WI38 (cell line): ENCODE results near the gene IGLL1.
"Not testable (repeated sequence)": the region's sequence is repeated elsewhere in the genome, so short reads cannot be mapped to it uniquely, and the experiment has no call there.

Experiments
- H3K4me3 ChIP-seq: 2 replicates; pipeline ENCODE4 v1.5.1; 2011; ENCODE audit warnings: low read depth, mild to moderate bottlenecking, control low read depth, low read length
- TF ChIP-seq, protein P1 (sequence below): IDR thresholded peaks from 2 replicates; pipeline ENCODE4 v1.5.1; 2012; ENCODE audit warnings: low read depth, mild to moderate bottlenecking, control low read depth, low read length

Gene IGLL1

GRCh38 chr22:23598805-23599518, 18.9 kb upstream of the IGLL1 start:
- H3K4me3 ChIP-seq = no peak overlapping the region
- TF ChIP-seq, protein P1, sequence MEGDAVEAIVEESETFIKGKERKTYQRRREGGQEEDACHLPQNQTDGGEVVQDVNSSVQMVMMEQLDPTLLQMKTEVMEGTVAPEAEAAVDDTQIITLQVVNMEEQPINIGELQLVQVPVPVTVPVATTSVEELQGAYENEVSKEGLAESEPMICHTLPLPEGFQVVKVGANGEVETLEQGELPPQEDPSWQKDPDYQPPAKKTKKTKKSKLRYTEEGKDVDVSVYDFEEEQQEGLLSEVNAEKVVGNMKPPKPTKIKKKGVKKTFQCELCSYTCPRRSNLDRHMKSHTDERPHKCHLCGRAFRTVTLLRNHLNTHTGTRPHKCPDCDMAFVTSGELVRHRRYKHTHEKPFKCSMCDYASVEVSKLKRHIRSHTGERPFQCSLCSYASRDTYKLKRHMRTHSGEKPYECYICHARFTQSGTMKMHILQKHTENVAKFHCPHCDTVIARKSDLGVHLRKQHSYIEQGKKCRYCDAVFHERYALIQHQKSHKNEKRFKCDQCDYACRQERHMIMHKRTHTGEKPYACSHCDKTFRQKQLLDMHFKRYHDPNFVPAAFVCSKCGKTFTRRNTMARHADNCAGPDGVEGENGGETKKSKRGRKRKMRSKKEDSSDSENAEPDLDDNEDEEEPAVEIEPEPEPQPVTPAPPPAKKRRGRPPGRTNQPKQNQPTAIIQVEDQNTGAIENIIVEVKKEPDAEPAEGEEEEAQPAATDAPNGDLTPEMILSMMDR = no peak

DNA sequence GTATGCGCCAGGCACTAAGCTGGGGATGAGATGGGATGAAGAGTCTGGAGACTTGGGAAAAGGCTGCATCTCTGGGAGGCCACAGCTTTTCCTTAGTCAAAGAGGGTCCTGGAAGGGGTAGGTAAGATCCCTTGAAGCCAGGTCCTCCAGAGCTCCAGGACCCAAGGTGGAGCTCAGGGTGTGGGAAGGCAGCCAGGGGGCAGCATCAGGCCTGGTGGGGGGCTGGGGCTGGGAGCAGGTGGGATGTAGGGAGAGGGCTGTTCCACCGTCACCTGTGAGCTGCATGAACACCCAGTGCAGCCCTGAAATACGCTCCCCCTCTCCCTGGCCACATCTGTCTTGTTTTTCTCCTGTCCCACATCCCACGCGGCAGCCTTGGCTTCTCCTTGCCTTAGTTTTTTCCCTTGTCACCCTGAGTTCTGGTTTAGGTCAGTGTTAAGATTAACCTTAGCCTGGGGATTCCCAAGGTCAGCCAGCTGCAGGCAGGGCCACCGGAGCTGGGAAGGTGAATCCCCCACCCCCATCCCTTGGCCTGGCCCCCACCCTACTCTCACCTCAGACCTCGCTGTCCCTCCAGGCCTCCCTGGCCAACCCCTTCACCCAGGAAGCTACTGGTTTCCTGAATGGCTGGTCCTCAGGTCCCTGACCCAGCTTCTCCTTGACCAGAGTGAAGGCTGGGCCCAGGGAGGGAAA, 17.6 kb upstream of the IGLL1 start:
- not testable (repeated sequence) for H3K4me3 ChIP-seq

DNA sequence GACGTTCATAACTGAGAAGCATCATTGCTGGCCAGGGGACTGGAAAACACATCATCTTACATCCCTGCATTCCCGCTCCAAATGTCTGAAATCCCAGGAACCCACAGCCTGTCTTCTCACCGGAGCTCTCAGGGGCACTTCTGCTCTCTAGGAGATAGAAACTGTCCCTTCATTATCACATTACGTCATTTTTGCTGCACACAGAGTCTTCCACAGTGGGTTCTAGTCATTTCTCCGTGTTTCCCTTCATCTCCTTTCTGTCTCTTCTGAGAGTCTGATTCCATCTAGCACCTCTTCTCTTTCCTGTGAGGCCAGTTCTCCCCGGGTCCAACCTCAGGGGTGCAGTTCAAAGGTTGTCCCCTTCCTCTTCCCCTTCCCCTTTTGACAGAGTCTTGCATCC, 15.8 kb upstream of the IGLL1 start:
- not testable (repeated sequence) for H3K4me3 ChIP-seq

DNA sequence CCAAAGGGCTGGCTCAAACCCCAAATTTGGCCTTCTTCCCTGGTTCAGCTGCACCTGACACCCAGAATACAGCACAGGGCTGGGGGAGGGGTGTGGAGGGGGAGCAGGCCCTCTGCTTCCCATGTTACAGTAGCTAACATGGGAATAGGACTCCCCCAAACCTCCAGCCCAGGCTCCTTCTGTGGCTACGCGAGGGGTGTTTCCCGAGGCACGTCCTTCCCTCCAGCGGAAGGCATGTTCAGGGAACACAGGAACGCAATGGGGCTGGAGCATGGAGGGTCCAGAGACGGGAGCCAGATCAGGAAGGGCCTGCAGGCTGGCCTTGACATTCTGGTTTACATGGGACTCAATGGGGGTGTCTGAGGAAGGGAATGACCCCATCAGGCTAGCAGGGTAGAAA, 11.8 kb upstream of the IGLL1 start:
- no peak overlapping the region for H3K4me3 ChIP-seq
- TF ChIP-seq, protein P1 = no peak

DNA sequence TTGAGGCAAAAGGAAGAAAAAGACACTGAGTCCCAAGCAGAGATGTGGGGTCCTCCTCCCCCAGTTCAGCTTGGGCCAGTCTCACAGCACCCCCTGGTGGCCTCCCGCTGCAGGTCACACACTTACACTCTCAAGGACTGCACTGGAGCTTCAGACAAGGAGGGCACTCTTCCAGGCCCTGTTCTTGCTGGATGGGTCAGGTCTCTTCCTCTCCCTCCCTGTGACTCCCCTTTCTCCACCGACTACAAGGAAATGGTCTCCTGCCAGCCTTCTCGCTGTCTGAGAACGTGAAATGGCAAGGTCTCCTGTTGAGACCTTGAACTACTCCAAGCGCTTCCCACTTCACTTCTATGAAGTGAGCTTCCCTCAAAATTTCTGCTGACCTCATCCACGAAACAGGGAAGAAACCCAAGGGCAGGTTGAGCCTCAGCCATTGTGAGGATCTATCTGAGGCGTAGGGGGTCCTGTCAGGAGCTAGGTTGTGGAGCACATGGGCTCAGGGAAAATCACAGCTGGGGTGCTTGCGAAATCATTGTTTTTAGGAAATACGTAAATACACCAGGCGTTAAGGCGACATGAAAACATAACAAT, 11.2 kb upstream of the IGLL1 start:
- H3K4me3 ChIP-seq = no peak overlapping the region
- TF ChIP-seq, protein P1 = peak; percentile 81

- TF ChIP-seq, protein P1 = no peak
- H3K4me3 ChIP-seq = no peak overlapping the region
These were observed 3.7 kb upstream of the IGLL1 start for GRCh38 chr22:23583836-23584235.

- no peak overlapping the region for H3K4me3 ChIP-seq
- TF ChIP-seq, protein P1 = no peak
These were observed 3.1 kb upstream of the IGLL1 start for GRCh38 chr22:23583153-23583552.

- H3K4me3 ChIP-seq = no peak overlapping the region
- TF ChIP-seq, protein P1 = no peak
These were observed 1.2 kb upstream of the IGLL1 start for GRCh38 chr22:23581260-23581650.
